ENCODE measurements around the gene KIF6.

KIF6 gene

DNA sequence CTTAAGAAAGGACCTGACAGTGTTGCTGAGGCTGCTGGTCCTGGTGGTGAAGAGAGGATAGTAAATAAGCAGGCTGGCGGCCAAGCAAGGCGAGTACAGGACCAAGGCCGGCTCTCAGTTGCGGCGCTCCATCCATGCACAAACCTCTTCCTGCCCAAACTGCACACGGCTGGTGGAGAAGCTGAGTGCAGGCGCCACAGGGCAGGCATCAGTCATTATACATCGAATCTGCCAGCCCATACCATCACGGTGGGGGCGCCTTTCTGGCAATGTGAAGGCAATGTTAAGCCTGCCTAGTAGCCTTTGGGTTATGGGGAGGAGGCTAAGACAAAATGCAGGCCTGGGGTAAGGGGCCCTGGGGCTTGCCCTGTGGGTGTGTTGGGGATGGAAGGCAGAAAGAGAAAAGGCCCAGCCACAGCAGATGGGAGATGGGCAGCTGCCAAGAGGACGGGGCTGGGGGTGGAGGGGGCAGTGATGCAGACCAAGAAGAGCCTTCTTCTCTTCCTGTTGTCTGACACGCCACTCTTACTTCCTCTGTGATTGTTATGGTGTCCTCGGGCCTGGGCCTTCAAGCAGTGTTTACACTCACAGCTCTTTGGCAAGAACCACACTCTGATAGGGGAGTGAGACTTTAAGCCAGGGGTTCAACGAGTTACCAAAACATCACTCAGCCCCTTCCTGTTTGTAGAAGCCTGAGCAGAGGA is 382.4 kb downstream of the KIF6 start:
- ChIA-PET CTCF (interaction anchor here (0.7 kb wide), 1 partner anchor 666 kb away, joined by 5 read pairs; no protein-coding TSS in a partner anchor), POLR2A (no interaction called here)
- TF ChIP-seq ZNF132 (tag by site-specific recombination; IDR thresholded peaks at IDR 0.05; ENCODE audit: borderline replicate concordance) (no peak), OVOL3 (tag by site-specific recombination; IDR thresholded peaks at IDR 0.05) (no peak), GLIS1 (tag by site-specific recombination; IDR thresholded peaks at IDR 0.05) (no peak), ZNF654 (tag by site-specific recombination; IDR thresholded peaks at IDR 0.05; ENCODE audit: low read depth) (no peak), ZBTB48 (tag by site-specific recombination; IDR thresholded peaks at IDR 0.05) (no peak), ZNF311 (tag by site-specific recombination; IDR thresholded peaks at IDR 0.05; ENCODE audit: borderline replicate concordance) (no peak), ZNF560 (tag by site-specific recombination; IDR thresholded peaks at IDR 0.05; ENCODE audit: borderline replicate concordance) (no peak), ZXDB (tag by site-specific recombination; IDR thresholded peaks at IDR 0.05) (no peak), ZNF404 (tag by site-specific recombination; IDR thresholded peaks at IDR 0.05) (no peak), ZNF701 (tag by site-specific recombination; IDR thresholded peaks at IDR 0.05) (no peak), ZNF660 (tag by site-specific recombination; IDR thresholded peaks at IDR 0.05) (no peak), ZNF169 (tag by site-specific recombination; IDR thresholded peaks at IDR 0.05) (no peak), ZNF629 (tag by site-specific recombination; IDR thresholded peaks at IDR 0.05) (no peak)
- TF ChIP-seq, protein P1, sequence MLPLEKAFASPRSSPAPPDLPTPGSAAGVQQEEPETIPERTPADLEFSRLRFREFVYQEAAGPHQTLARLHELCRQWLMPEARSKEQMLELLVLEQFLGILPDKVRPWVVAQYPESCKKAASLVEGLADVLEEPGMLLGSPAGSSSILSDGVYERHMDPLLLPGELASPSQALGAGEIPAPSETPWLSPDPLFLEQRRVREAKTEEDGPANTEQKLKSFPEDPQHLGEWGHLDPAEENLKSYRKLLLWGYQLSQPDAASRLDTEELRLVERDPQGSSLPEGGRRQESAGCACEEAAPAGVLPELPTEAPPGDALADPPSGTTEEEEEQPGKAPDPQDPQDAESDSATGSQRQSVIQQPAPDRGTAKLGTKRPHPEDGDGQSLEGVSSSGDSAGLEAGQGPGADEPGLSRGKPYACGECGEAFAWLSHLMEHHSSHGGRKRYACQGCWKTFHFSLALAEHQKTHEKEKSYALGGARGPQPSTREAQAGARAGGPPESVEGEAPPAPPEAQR (tag by site-specific recombination; IDR thresholded peaks at IDR 0.05) = no peak
- Histone ChIP-seq H3K36me3 (ENCODE audit: control insufficient read depth in 2 of 2, insufficient read depth in 1 of 2, low read length in 2 of 2) (no peaks in the 10 kb centered on the region), H3K4me3 (ENCODE audit: low read depth, low read length) (no peak overlapping the region), H3K4me1 (ENCODE audit: control insufficient read depth, insufficient read depth, low read length) (peaks cover 6% of the 10 kb centered on the region), H3K9me3 (ENCODE audit: control insufficient read depth, insufficient read depth, low read depth, low read length) (no peaks in the 10 kb centered on the region), H3K27ac (ENCODE audit: extremely low read depth, low read depth, low read length) (no peak overlapping the region)

DNA sequence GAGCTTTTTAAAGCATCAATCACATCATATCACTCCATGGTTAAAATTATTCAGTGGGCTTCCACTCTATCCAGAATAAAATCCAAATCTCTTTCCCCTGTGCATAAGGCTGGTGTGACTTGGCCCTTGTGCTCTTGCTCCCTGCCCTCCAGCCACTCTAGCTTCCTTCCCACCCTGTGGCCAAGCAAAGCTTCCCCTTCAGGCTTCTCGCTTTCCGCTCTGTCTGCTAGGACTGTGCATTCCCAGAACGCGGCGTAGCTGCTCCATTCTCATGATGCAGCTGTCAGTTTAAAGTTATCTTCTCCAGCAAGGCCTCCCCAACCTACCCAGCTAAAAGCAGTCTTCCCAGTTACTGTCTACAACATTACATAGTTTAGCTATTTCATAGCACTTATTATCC is 383.3 kb downstream of the KIF6 start:
- ChIA-PET POLR2A (no interaction called here), CTCF (no interaction called here)
- Histone ChIP-seq H3K36me3 (ENCODE audit: control insufficient read depth in 2 of 2, insufficient read depth in 1 of 2, low read length in 2 of 2) (no peaks in the 10 kb centered on the region), H3K4me1 (ENCODE audit: control insufficient read depth, insufficient read depth, low read length) (peaks cover 6% of the 10 kb centered on the region), H3K4me3 (ENCODE audit: low read depth, low read length) (no peak overlapping the region), H3K27ac (ENCODE audit: extremely low read depth, low read depth, low read length) (no peak overlapping the region), H3K9me3 (ENCODE audit: control insufficient read depth, insufficient read depth, low read depth, low read length) (no peaks in the 10 kb centered on the region)
- no peak for TF ChIP-seq ZNF416 (tag by site-specific recombination; IDR thresholded peaks at IDR 0.05)
- TF ChIP-seq ZNF585B (tag by site-specific recombination; IDR thresholded peaks at IDR 0.05) = no peak
- TF ChIP-seq ZNF837 (tag by site-specific recombination; IDR thresholded peaks at IDR 0.05) = no peak
- no peak for TF ChIP-seq SP7 (tag by site-specific recombination; IDR thresholded peaks at IDR 0.05)

DNA sequence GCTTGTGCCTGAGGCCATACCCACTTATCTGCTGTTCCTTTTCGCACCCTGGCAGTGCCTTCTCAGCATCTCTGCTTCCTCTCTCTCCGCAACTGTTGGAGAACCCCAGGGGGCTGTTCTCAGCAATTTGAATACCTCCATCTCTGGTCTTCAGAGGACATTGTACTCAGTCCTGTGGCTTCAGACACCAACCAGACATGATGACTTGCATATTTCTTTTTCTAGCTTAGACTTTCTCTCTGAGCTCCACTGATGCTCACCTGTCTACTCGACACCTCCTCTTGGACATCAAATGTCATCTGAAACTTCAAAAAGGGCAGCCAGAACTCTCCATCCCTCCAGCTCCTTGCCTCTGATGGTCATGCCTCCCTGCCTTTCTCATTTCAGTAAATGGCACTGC is 383.9 kb downstream of the KIF6 start:
- POLR2A ChIA-PET = no interaction called here
- Histone ChIP-seq H3K4me1 (ENCODE audit: control insufficient read depth, insufficient read depth, low read length) (peaks cover 6% of the 10 kb centered on the region), H3K9me3 (ENCODE audit: control insufficient read depth, insufficient read depth, low read depth, low read length) (no peaks in the 10 kb centered on the region), H3K4me3 (ENCODE audit: low read depth, low read length) (no peak overlapping the region), H3K27ac (ENCODE audit: extremely low read depth, low read depth, low read length) (no peak overlapping the region), H3K36me3 (ENCODE audit: control insufficient read depth in 2 of 2, insufficient read depth in 1 of 2, low read length in 2 of 2) (no peaks in the 10 kb centered on the region)
- CTCF ChIA-PET = interaction anchor here (1.4 kb wide), 1 partner anchor 29 kb away, joined by 3 read pairs; no protein-coding TSS in a partner anchor
- TF ChIP-seq ZIC2 (tag by site-specific recombination; IDR thresholded peaks at IDR 0.05) = 0 out of 2 replicates have a peak, but pooled peaks have one; percentile 7
- no peak for TF ChIP-seq ZNF548 (tag by site-specific recombination; IDR thresholded peaks at IDR 0.05)
- TF ChIP-seq ZNF843 (tag by site-specific recombination; IDR thresholded peaks at IDR 0.05) = no peak
